Measurements from ENCODE around the gene DOCK1. TPM values are rescaled to one million over a fixed set of nuclear protein-coding genes. Genes with fewer than 3 reads are reported as not detected.

Gene DOCK1
- total RNA-seq, 2 donors from 2014 or later, result 34.3 to 44.1 TPM

- Histone ChIP-seq H3K36me3 (replicated peaks in 1 of 2; ENCODE audit: insufficient read depth in 1 of 2, low read depth in 2 of 2) (peaks cover 0 to 5% of the 10 kb centered on the region in 2 donors), H3K9me3 (no peaks in the 10 kb centered on the region), H3K27ac (no peak overlapping the region), H3K27me3 (no peaks in the 10 kb centered on the region), H3K4me3 (no peak overlapping the region), H3K4me1 (no peaks in the 10 kb centered on the region)
- intact Hi-C loops (cut with DNase I), result no loop called here
- ATAC-seq (no peak), DNase-seq (no peak)
- TF ChIP-seq POLR2A (IDR thresholded peaks at IDR 0.05), result no peak
- TF ChIP-seq, protein P1, sequence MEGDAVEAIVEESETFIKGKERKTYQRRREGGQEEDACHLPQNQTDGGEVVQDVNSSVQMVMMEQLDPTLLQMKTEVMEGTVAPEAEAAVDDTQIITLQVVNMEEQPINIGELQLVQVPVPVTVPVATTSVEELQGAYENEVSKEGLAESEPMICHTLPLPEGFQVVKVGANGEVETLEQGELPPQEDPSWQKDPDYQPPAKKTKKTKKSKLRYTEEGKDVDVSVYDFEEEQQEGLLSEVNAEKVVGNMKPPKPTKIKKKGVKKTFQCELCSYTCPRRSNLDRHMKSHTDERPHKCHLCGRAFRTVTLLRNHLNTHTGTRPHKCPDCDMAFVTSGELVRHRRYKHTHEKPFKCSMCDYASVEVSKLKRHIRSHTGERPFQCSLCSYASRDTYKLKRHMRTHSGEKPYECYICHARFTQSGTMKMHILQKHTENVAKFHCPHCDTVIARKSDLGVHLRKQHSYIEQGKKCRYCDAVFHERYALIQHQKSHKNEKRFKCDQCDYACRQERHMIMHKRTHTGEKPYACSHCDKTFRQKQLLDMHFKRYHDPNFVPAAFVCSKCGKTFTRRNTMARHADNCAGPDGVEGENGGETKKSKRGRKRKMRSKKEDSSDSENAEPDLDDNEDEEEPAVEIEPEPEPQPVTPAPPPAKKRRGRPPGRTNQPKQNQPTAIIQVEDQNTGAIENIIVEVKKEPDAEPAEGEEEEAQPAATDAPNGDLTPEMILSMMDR (IDR thresholded peaks at IDR 0.05), result no peak
- WGBS, 2 donors, result 88 to 92% methylated on average over 11 to 12 of the region's 12 CpGs
These were observed 512.6 kb downstream of the DOCK1 start for GRCh38 chr10:127417686-127418401.

GRCh38 chr10:127418536-127419168 is 513.4 kb downstream of the DOCK1 start:
- no peak overlapping the region for H3K27ac ChIP-seq
- H3K27me3 ChIP-seq, result no peaks in the 10 kb centered on the region
- TF ChIP-seq POLR2A (IDR thresholded peaks at IDR 0.05), result no peak
- TF ChIP-seq, protein P1 (IDR thresholded peaks at IDR 0.05), result no peak
- H3K4me1 ChIP-seq, result no peaks in the 10 kb centered on the region
- H3K9me3 ChIP-seq, result no peaks in the 10 kb centered on the region
- no peak for DNase-seq
- H3K4me3 ChIP-seq, result no peak overlapping the region
- peaks cover 0 to 5% of the 10 kb centered on the region in 2 donors for H3K36me3 ChIP-seq (replicated peaks in 1 of 2; ENCODE audit: insufficient read depth in 1 of 2, low read depth in 2 of 2)
- ATAC-seq, result no peak
- 90 to 93% methylated on average over 8 to 13 of the region's 13 CpGs for WGBS, 2 donors
- intact Hi-C loops (cut with DNase I), result no loop called here

DNA sequence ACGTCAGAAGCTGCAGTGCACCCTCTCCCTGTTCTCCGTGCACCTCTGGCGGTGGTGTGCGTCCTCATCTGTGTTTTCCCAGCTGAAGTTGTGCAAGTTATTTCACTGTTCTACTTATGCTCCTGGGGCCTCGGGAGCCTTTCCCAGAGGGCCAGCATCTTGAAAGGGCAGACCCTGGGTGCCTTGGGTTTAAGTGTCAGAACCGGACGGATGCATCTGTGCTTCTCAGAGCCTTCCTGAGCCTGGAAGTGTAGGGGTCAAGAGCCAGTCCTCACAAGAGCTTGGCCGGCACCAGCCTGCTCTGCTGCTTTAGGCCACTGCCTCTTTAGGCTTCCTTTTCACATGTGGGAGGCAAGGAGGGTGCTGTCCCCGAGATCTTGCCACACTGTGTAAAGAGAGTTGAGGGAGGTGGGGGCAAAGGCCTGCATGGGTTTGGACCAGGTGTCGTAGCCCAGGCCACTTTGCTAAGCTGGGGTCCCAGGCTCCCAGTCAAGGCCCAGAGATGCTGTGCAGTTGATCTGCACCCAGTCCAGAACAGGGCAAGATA is 515.0 kb downstream of the DOCK1 start:
- no peak for ATAC-seq
- no peak for DNase-seq
- no peak for TF ChIP-seq POLR2A (IDR thresholded peaks at IDR 0.05)
- TF ChIP-seq, protein P1 (IDR thresholded peaks at IDR 0.05), result no peak
- intact Hi-C loops (cut with DNase I), result no loop called here
- no peak overlapping the region for H3K4me3 ChIP-seq
- H3K27me3 ChIP-seq, result no peaks in the 10 kb centered on the region
- no peaks in the 10 kb centered on the region for H3K4me1 ChIP-seq
- peaks cover 0 to 5% of the 10 kb centered on the region in 2 donors for H3K36me3 ChIP-seq (replicated peaks in 1 of 2; ENCODE audit: insufficient read depth in 1 of 2, low read depth in 2 of 2)
- WGBS, 2 donors, result 94 to 100% methylated on average over 6 to 10 of the region's 10 CpGs
- H3K9me3 ChIP-seq, result no peaks in the 10 kb centered on the region
- no peak overlapping the region for H3K27ac ChIP-seq

GRCh38 chr10:127423218-127423915 is 518.1 kb downstream of the DOCK1 start:
- DNase-seq, result no peak
- intact Hi-C loops (cut with DNase I), result no loop called here
- TF ChIP-seq, protein P1 (IDR thresholded peaks at IDR 0.05), result no peak
- TF ChIP-seq POLR2A (IDR thresholded peaks at IDR 0.05), result no peak
- Histone ChIP-seq H3K4me1 (no peaks in the 10 kb centered on the region), H3K27me3 (no peaks in the 10 kb centered on the region), H3K9me3 (no peaks in the 10 kb centered on the region), H3K36me3 (replicated peaks in 1 of 2; ENCODE audit: insufficient read depth in 1 of 2, low read depth in 2 of 2) (peaks cover 0 to 10% of the 10 kb centered on the region in 2 donors), H3K27ac (no peak overlapping the region), H3K4me3 (no peak overlapping the region)
- no peak for ATAC-seq
- WGBS, 2 donors, result 76 to 82% methylated on average over 8 of the region's 8 CpGs
